Stimulated activated CD8-positive, alpha-beta memory T cell treated with anti-CD3 and anti-CD28 coated beads, Interleukin-7, amount 100 ng/mL, for 4 hours (primary cell): ENCODE data around the gene MYO5C.

Experiments used
- DNase-seq, 2 donors: peaks; one replicate each; pipeline ENCODE4 v3.0.0-alpha.2; 2020; ENCODE audit warnings: low read depth in 2 of 2

Gene MYO5C

GRCh38 chr15:52277575-52277974 lies 18.0 kb downstream of the MYO5C start:
- no peak for DNase-seq

- no peak for DNase-seq
These were observed 19.3 kb downstream of the MYO5C start for GRCh38 chr15:52276256-52276770.

GRCh38 chr15:52263563-52264282 lies 31.9 kb downstream of the MYO5C start:
- no peak for DNase-seq

GRCh38 chr15:52262364-52262763 lies 33.2 kb downstream of the MYO5C start:
- no peak for DNase-seq

GRCh38 chr15:52261498-52262242 lies 33.9 kb downstream of the MYO5C start:
- DNase-seq = peak; percentile 4 to 9

- DNase-seq = no peak
These were observed 34.6 kb downstream of the MYO5C start for GRCh38 chr15:52261026-52261425.

- DNase-seq = no peak
These were observed 36.1 kb downstream of the MYO5C start for GRCh38 chr15:52259503-52259902.

GRCh38 chr15:52258461-52258860 lies 37.1 kb downstream of the MYO5C start:
- no peak for DNase-seq

GRCh38 chr15:52257734-52258062 lies 37.9 kb downstream of the MYO5C start:
- no peak for DNase-seq

- DNase-seq = no peak
These were observed 38.5 kb downstream of the MYO5C start for GRCh38 chr15:52256930-52257733.

GRCh38 chr15:52256366-52256765 lies 39.2 kb downstream of the MYO5C start:
- DNase-seq = peak; percentile 36 to 58

- DNase-seq = no peak
These were observed 39.7 kb downstream of the MYO5C start for GRCh38 chr15:52255935-52256334.

GRCh38 chr15:52255008-52255407 lies 40.6 kb downstream of the MYO5C start:
- DNase-seq = no peak

- DNase-seq = no peak
These were observed 41.2 kb downstream of the MYO5C start for GRCh38 chr15:52254391-52254790.

GRCh38 chr15:52252781-52253180 lies 42.8 kb downstream of the MYO5C start:
- no peak for DNase-seq

- DNase-seq = no peak
These were observed 44.3 kb downstream of the MYO5C start for GRCh38 chr15:52251144-52251860.

- DNase-seq = no peak
These were observed 48.1 kb downstream of the MYO5C start for GRCh38 chr15:52247461-52247860.

GRCh38 chr15:52246686-52247431 lies 48.7 kb downstream of the MYO5C start:
- DNase-seq = no peak

- no peak for DNase-seq
These were observed 51.7 kb downstream of the MYO5C start for GRCh38 chr15:52243697-52244555.

GRCh38 chr15:52243286-52243685 lies 52.3 kb downstream of the MYO5C start:
- no peak for DNase-seq
